Progenitor cell of endocrine pancreas (in vitro differentiated cells): ENCODE data around the gene GRM4. TPM values are rescaled to one million over a fixed set of nuclear protein-coding genes. Genes with fewer than 3 reads are reported as not detected.

Source experiments
- DNase-seq: peaks from one replicate; pipeline ENCODE4 v3.0.0; 2021; ENCODE audit warnings: low spot score; ENCODE audit not compliant: unreplicated experiment
- H3K27ac Mint-ChIP-seq: 2 replicates; pipeline ENCODE4 v1.8.0; 2021; ENCODE audit warnings: mild to moderate bottlenecking, moderate library complexity, mixed read lengths
- H3K27me3 Mint-ChIP-seq: 2 replicates; pipeline ENCODE4 v1.8.0; 2021; ENCODE audit warnings: mixed read lengths
- H3K36me3 Mint-ChIP-seq: 2 replicates; pipeline ENCODE4 v1.8.0; 2022; ENCODE audit warnings: mixed read lengths; ENCODE audit not compliant: insufficient read depth
- H3K4me1 Mint-ChIP-seq: 2 replicates; pipeline ENCODE4 v1.8.0; 2021; ENCODE audit warnings: low read depth, mixed read lengths
- H3K4me3 Mint-ChIP-seq: 2 replicates; pipeline ENCODE4 v1.8.0; 2021; ENCODE audit warnings: low read depth, mild to moderate bottlenecking, moderate library complexity, mixed read lengths
- H3K9me3 Mint-ChIP-seq: 2 replicates; pipeline ENCODE4 v1.8.0; 2021; ENCODE audit warnings: low read depth, mixed read lengths
- CTCF ChIP-seq: fragments of 200-600 bp; sonication (generic); IDR thresholded peaks from one replicate; pipeline ENCODE4 v1.5.0; 2021; ENCODE audit warnings: antibody characterized with exemption, mild to moderate bottlenecking; ENCODE audit not compliant: unreplicated experiment
- total RNA-seq: library from RNA; stranded (reverse); gene quantifications from 2 replicates; pipeline ENCODE4 v1.2.1, GENCODE V29; 2021

Gene GRM4
- total RNA-seq, 1 donor from 2014 or later: 0.38 TPM

- Mint-ChIP-seq H3K4me3 (no peak overlapping the region), H3K9me3 (no peaks in the 10 kb centered on the region), H3K27ac (no peak overlapping the region), H3K27me3 (peaks cover 32% of the 10 kb centered on the region), H3K4me1 (no peaks in the 10 kb centered on the region), H3K36me3 (no peaks in the 10 kb centered on the region)
- no peak for DNase-seq
- TF ChIP-seq CTCF: no peak
Measured at GRCh38 chr6:34066772-34067770, 78.8 kb downstream of the GRM4 start.

GRCh38 chr6:34066218-34066571, 79.7 kb downstream of the GRM4 start:
- DNase-seq: no peak
- Mint-ChIP-seq H3K27me3 (peaks cover 32% of the 10 kb centered on the region), H3K4me1 (no peaks in the 10 kb centered on the region), H3K9me3 (no peaks in the 10 kb centered on the region), H3K4me3 (no peak overlapping the region), H3K27ac (no peak overlapping the region), H3K36me3 (no peaks in the 10 kb centered on the region)
- no peak for TF ChIP-seq CTCF

GRCh38 chr6:34065466-34066217, 80.2 kb downstream of the GRM4 start:
- H3K9me3 Mint-ChIP-seq: no peaks in the 10 kb centered on the region
- H3K4me1 Mint-ChIP-seq: no peaks in the 10 kb centered on the region
- H3K4me3 Mint-ChIP-seq: no peak overlapping the region
- H3K27me3 Mint-ChIP-seq: peaks cover 35% of the 10 kb centered on the region
- H3K36me3 Mint-ChIP-seq: no peaks in the 10 kb centered on the region
- H3K27ac Mint-ChIP-seq: no peak overlapping the region
- no peak for TF ChIP-seq CTCF
- no peak for DNase-seq

GRCh38 chr6:34064675-34065074, 81.2 kb downstream of the GRM4 start:
- no peaks in the 10 kb centered on the region for H3K36me3 Mint-ChIP-seq
- no peaks in the 10 kb centered on the region for H3K4me1 Mint-ChIP-seq
- no peak for DNase-seq
- H3K9me3 Mint-ChIP-seq: no peaks in the 10 kb centered on the region
- no peak overlapping the region for H3K4me3 Mint-ChIP-seq
- no peak for TF ChIP-seq CTCF
- no peak overlapping the region for H3K27ac Mint-ChIP-seq
- H3K27me3 Mint-ChIP-seq: peaks cover 38% of the 10 kb centered on the region

- no peaks in the 10 kb centered on the region for H3K4me1 Mint-ChIP-seq
- no peak overlapping the region for H3K4me3 Mint-ChIP-seq
- no peak overlapping the region for H3K27ac Mint-ChIP-seq
- H3K9me3 Mint-ChIP-seq: no peaks in the 10 kb centered on the region
- no peak for DNase-seq
- TF ChIP-seq CTCF: no peak
- peaks cover 42% of the 10 kb centered on the region for H3K27me3 Mint-ChIP-seq
- H3K36me3 Mint-ChIP-seq: no peaks in the 10 kb centered on the region
Measured at GRCh38 chr6:34063651-34064050, 82.2 kb downstream of the GRM4 start.
